BLaER1 (cell line): ENCODE measurements around the gene RCOR1.
A peak's percentile ranks its signal among the peaks of the same experiment; 100 is the strongest.
"Not testable (repeated sequence)": the region's sequence is repeated elsewhere in the genome, so short reads cannot be mapped to it uniquely, and the experiment has no call there.

ENCODE experiments used
- H3K27ac ChIP-seq: shearing (Covaris generic); formaldehyde crosslinking; 2 replicates; pipeline ENCODE4 v1.8.1; 2022
- H3K27me3 ChIP-seq: shearing (Covaris generic); formaldehyde crosslinking; 2 replicates; pipeline ENCODE4 v1.8.1; 2022
- H3K36me3 ChIP-seq: shearing (Covaris generic); formaldehyde crosslinking; 2 replicates; pipeline ENCODE4 v1.8.1; 2022
- H3K4me1 ChIP-seq: shearing (Covaris generic); formaldehyde crosslinking; 2 replicates; pipeline ENCODE4 v1.8.1; 2022
- H3K4me2 ChIP-seq: shearing (Covaris generic); formaldehyde crosslinking; 2 replicates; pipeline ENCODE4 v1.8.1; 2022
- H3K4me3 ChIP-seq: shearing (Covaris generic); formaldehyde crosslinking; 2 replicates; pipeline ENCODE4 v1.8.1; 2022
- H3K9ac ChIP-seq: shearing (Covaris generic); formaldehyde crosslinking; 2 replicates; pipeline ENCODE4 v1.8.1; 2022
- H3K9me3 ChIP-seq: shearing (Covaris generic); formaldehyde crosslinking; 2 replicates; pipeline ENCODE4 v1.8.1; 2022
- H4K20me1 ChIP-seq: shearing (Covaris generic); formaldehyde crosslinking; 2 replicates; pipeline ENCODE4 v1.8.1; 2022
- Cebpa-rat ChIP-seq: shearing (Covaris generic); IDR thresholded peaks from 2 replicates; pipeline ENCODE4 v1.8.1; 2022

Gene RCOR1

GRCh38 chr14:102764220-102764671, 171.8 kb downstream of the RCOR1 start:
- no peak for TF ChIP-seq Cebpa-rat
- Histone ChIP-seq H3K4me2 (peak overlapping the region; percentile 60), H3K36me3 (no peaks in the 10 kb centered on the region), H3K9me3 (no peaks in the 10 kb centered on the region), H3K27me3 (no peaks in the 10 kb centered on the region), H3K27ac (no peak overlapping the region), H3K9ac (0 out of 2 replicates have a peak overlapping the region, but pooled peaks have one; percentile 2), H3K4me1 (peaks cover 41% of the 10 kb centered on the region), H4K20me1 (no peaks in the 10 kb centered on the region), H3K4me3 (no peak overlapping the region)

GRCh38 chr14:102765770-102766169, 173.3 kb downstream of the RCOR1 start:
- H3K9ac ChIP-seq, H3K4me3 ChIP-seq, H4K20me1 ChIP-seq, H3K27me3 ChIP-seq, H3K36me3 ChIP-seq, H3K9me3 ChIP-seq, H3K4me2 ChIP-seq, H3K27ac ChIP-seq: not testable (repeated sequence)
- peaks cover 38% of the 10 kb centered on the region for H3K4me1 ChIP-seq

GRCh38 chr14:102768223-102769048, 176.0 kb downstream of the RCOR1 start:
- no peaks in the 10 kb centered on the region for H3K36me3 ChIP-seq
- peak overlapping the region; percentile 76 for H3K4me2 ChIP-seq
- H3K9me3 ChIP-seq = no peaks in the 10 kb centered on the region
- H3K27ac ChIP-seq = peak overlapping the region; percentile 77
- TF ChIP-seq Cebpa-rat = no peak
- H3K4me1 ChIP-seq = peaks cover 55% of the 10 kb centered on the region
- H4K20me1 ChIP-seq = no peaks in the 10 kb centered on the region
- no peak overlapping the region for H3K4me3 ChIP-seq
- H3K9ac ChIP-seq = peak overlapping the region; percentile 20; the same call in 1 of the 2 replicates
- no peaks in the 10 kb centered on the region for H3K27me3 ChIP-seq

- Histone ChIP-seq H3K27me3 (no peaks in the 10 kb centered on the region), H4K20me1 (no peaks in the 10 kb centered on the region), H3K4me2 (peak overlapping the region; percentile 76), H3K27ac (peak overlapping the region; percentile 77), H3K36me3 (no peaks in the 10 kb centered on the region), H3K9ac (peak overlapping the region; percentile 20; the same call in 1 of the 2 replicates), H3K4me3 (no peak overlapping the region), H3K9me3 (no peaks in the 10 kb centered on the region), H3K4me1 (peaks cover 55% of the 10 kb centered on the region)
- TF ChIP-seq Cebpa-rat = no peak
These were observed 176.5 kb downstream of the RCOR1 start for GRCh38 chr14:102769049-102769327.

GRCh38 chr14:102770147-102771123, 178.0 kb downstream of the RCOR1 start:
- Histone ChIP-seq H4K20me1 (no peaks in the 10 kb centered on the region), H3K36me3 (no peaks in the 10 kb centered on the region), H3K27me3 (no peaks in the 10 kb centered on the region), H3K9me3 (no peaks in the 10 kb centered on the region), H3K4me3 (no peak overlapping the region), H3K27ac (no peak overlapping the region), H3K4me1 (peaks cover 60% of the 10 kb centered on the region), H3K9ac (no peak overlapping the region), H3K4me2 (no peak overlapping the region)
- no peak for TF ChIP-seq Cebpa-rat

GRCh38 chr14:102771144-102771543, 178.7 kb downstream of the RCOR1 start:
- H3K4me1 ChIP-seq = peaks cover 67% of the 10 kb centered on the region

GRCh38 chr14:102772781-102773570, 180.5 kb downstream of the RCOR1 start:
- no peak for TF ChIP-seq Cebpa-rat
- Histone ChIP-seq H4K20me1 (0 out of 2 replicates have a peak, but pooled peaks cover 3% of the 10 kb centered on the region), H3K27ac (no peak overlapping the region), H3K4me3 (no peak overlapping the region), H3K9me3 (no peaks in the 10 kb centered on the region), H3K27me3 (no peaks in the 10 kb centered on the region), H3K4me1 (peaks cover 67% of the 10 kb centered on the region), H3K9ac (no peak overlapping the region), H3K4me2 (peak overlapping the region; percentile 5; the same call in 1 of the 2 replicates), H3K36me3 (no peaks in the 10 kb centered on the region)

More at GRCh38 chr14:102771144-102771543, 178.7 kb downstream of the RCOR1 start:
- H4K20me1 ChIP-seq = no peaks in the 10 kb centered on the region
- no peak for TF ChIP-seq Cebpa-rat
- no peak overlapping the region for H3K27ac ChIP-seq
- H3K9me3 ChIP-seq = no peaks in the 10 kb centered on the region
- H3K27me3 ChIP-seq = no peaks in the 10 kb centered on the region
- H3K9ac ChIP-seq = no peak overlapping the region
- H3K4me2 ChIP-seq = no peak overlapping the region
- H3K36me3 ChIP-seq = no peaks in the 10 kb centered on the region
- no peak overlapping the region for H3K4me3 ChIP-seq

- Histone ChIP-seq H3K4me1 (peaks cover 63% of the 10 kb centered on the region), H3K4me3 (no peak overlapping the region), H3K9me3 (no peaks in the 10 kb centered on the region), H3K27ac (peak overlapping the region; percentile 18; the same call in 1 of the 2 replicates), H3K9ac (no peak overlapping the region), H4K20me1 (peaks cover 17% of the 10 kb centered on the region), H3K27me3 (no peaks in the 10 kb centered on the region), H3K4me2 (peak overlapping the region; percentile 64), H3K36me3 (no peaks in the 10 kb centered on the region)
- TF ChIP-seq Cebpa-rat = no peak
These were observed 182.1 kb downstream of the RCOR1 start for GRCh38 chr14:102774391-102775153.
